DND-41 (cell line): Measurements from ENCODE around the gene ARHGEF2.
A peak's percentile ranks its signal among the peaks of the same experiment; 100 is the strongest.

Source experiments
- ATAC-seq: fragments of 200-7000 bp; cut with Tn5 transposase; 3 replicates; pipeline ENCODE4 v1.9.1; 2021; ENCODE audit warnings: low read depth; ENCODE audit not compliant: insufficient read depth
- DNase-seq: peaks from one replicate; pipeline ENCODE4 v3.0.0-alpha.2; 2020
- H2AFZ ChIP-seq: 2 replicates; pipeline ENCODE4 v1.6.0; 2012; ENCODE audit warnings: low read depth, low read length
- H3K27ac ChIP-seq: 2 replicates; pipeline ENCODE4 v1.5.1; 2012; ENCODE audit warnings: low read length, inconsistent platforms
- H3K27me3 ChIP-seq: fragments of 200-600 bp; sonication (generic); 2 replicates; pipeline ENCODE4 v1.6.0; 2012; ENCODE audit warnings: low read length, mild to moderate bottlenecking, inconsistent platforms; ENCODE audit not compliant: insufficient read depth, poor library complexity
- H3K36me3 ChIP-seq: 2 replicates; pipeline ENCODE4 v1.5.1; 2012; ENCODE audit warnings: low read length, inconsistent platforms; ENCODE audit not compliant: insufficient read depth
- H3K4me1 ChIP-seq: 2 replicates; pipeline ENCODE4 v1.5.1; 2012; ENCODE audit warnings: mild to moderate bottlenecking, low read length; ENCODE audit not compliant: insufficient read depth
- H3K4me2 ChIP-seq: 2 replicates; pipeline ENCODE4 v1.6.0; 2012; ENCODE audit warnings: mild to moderate bottlenecking, moderate library complexity, low read length, inconsistent platforms; ENCODE audit not compliant: insufficient read depth
- H3K4me3 ChIP-seq, 2 experiments: fragments of 200-600 bp in 1 of 2; shearing (Covaris generic) in 1 of 2; 2 replicates each; pipeline ENCODE4 v1.5.1; 2012 to 2016; ENCODE audit warnings: inconsistent platforms in 2 of 2, low read length in 2 of 2, mild to moderate bottlenecking in 2 of 2, low read depth in 1 of 2, moderate library complexity in 1 of 2
- H3K79me2 ChIP-seq: 2 replicates; pipeline ENCODE4 v1.6.0; 2012; ENCODE audit warnings: low read length, inconsistent platforms; ENCODE audit not compliant: insufficient read depth
- H3K9ac ChIP-seq: 2 replicates; pipeline ENCODE4 v1.6.0; 2012; ENCODE audit warnings: low read depth, mild to moderate bottlenecking, inconsistent platforms, low read length, moderate library complexity
- H3K9me3 ChIP-seq: 2 replicates; pipeline ENCODE4 v1.5.1; 2012; ENCODE audit warnings: low read length, moderate library complexity, mild to moderate bottlenecking, inconsistent platforms; ENCODE audit not compliant: insufficient read depth, severe bottlenecking
- H4K20me1 ChIP-seq: 2 replicates; pipeline ENCODE4 v1.6.0; 2012; ENCODE audit warnings: low read length; ENCODE audit not compliant: insufficient read depth
- CTCF ChIP-seq: IDR thresholded peaks from 2 replicates; pipeline ENCODE4 v1.5.1; 2012; ENCODE audit warnings: borderline replicate concordance, low read length, moderate library complexity, mild to moderate bottlenecking; ENCODE audit not compliant: poor library complexity, severe bottlenecking; ENCODE audit errors: extremely low read depth
- EZH2 ChIP-seq: IDR thresholded peaks from 3 replicates; pipeline ENCODE4 v1.6.1; 2012; ENCODE audit warnings: borderline replicate concordance, low read depth, mild to moderate bottlenecking, moderate library complexity, low read length, inconsistent platforms; ENCODE audit not compliant: severe bottlenecking

Gene ARHGEF2

GRCh38 chr1:155970531-155971167, 7.7 kb downstream of the ARHGEF2 start:
- ATAC-seq: no peak
- H3K79me2 ChIP-seq: peaks cover 96% of the 10 kb centered on the region

GRCh38 chr1:155969377-155969791, 9.0 kb downstream of the ARHGEF2 start:
- ATAC-seq: no peak; the same call in 2 of the 3 replicates
- H3K27me3 ChIP-seq: no peaks in the 10 kb centered on the region
- H3K79me2 ChIP-seq: peaks cover 87% of the 10 kb centered on the region
- H3K36me3 ChIP-seq: peaks cover 88% of the 10 kb centered on the region
- TF ChIP-seq CTCF (no peak), EZH2 (no peak)
- no peak overlapping the region for H3K4me3 ChIP-seq
- H3K4me1 ChIP-seq: peaks cover 19% of the 10 kb centered on the region
- no peak overlapping the region for H3K9ac ChIP-seq
- no peak overlapping the region for H3K27ac ChIP-seq
- no peaks in the 10 kb centered on the region for H3K9me3 ChIP-seq
- no peak for DNase-seq
- H3K4me2 ChIP-seq: no peak overlapping the region
- no peak overlapping the region for H2AFZ ChIP-seq
- peaks cover 83% of the 10 kb centered on the region for H4K20me1 ChIP-seq

More at GRCh38 chr1:155970531-155971167, 7.7 kb downstream of the ARHGEF2 start:
- no peak for TF ChIP-seq EZH2
- TF ChIP-seq CTCF: no peak
- Histone ChIP-seq H3K4me3 (no peak overlapping the region), H3K4me1 (peaks cover 32% of the 10 kb centered on the region), H3K36me3 (peaks cover 85% of the 10 kb centered on the region), H3K4me2 (no peak overlapping the region), H3K27me3 (no peaks in the 10 kb centered on the region), H4K20me1 (peaks cover 92% of the 10 kb centered on the region), H2AFZ (no peak overlapping the region), H3K9me3 (no peaks in the 10 kb centered on the region), H3K9ac (no peak overlapping the region), H3K27ac (0 out of 2 replicates have a peak overlapping the region, but pooled peaks have one; percentile 33)
- DNase-seq: no peak

GRCh38 chr1:155968670-155969069, 9.7 kb downstream of the ARHGEF2 start:
- TF ChIP-seq EZH2: no peak
- TF ChIP-seq CTCF: no peak
- H4K20me1 ChIP-seq: peaks cover 79% of the 10 kb centered on the region
- H3K36me3 ChIP-seq: peaks cover 89% of the 10 kb centered on the region
- H3K9ac ChIP-seq: no peak overlapping the region
- no peak overlapping the region for H3K4me2 ChIP-seq
- no peak overlapping the region for H3K27ac ChIP-seq
- no peaks in the 10 kb centered on the region for H3K9me3 ChIP-seq
- peaks cover 79% of the 10 kb centered on the region for H3K79me2 ChIP-seq
- no peaks in the 10 kb centered on the region for H3K27me3 ChIP-seq
- no peak overlapping the region for H3K4me3 ChIP-seq
- H3K4me1 ChIP-seq: peaks cover 15% of the 10 kb centered on the region
- no peak for DNase-seq
- H2AFZ ChIP-seq: no peak overlapping the region
- no peak for ATAC-seq
